ENCODE results near the gene ANKIB1. TPM values are rescaled to one million over a fixed set of nuclear protein-coding genes. Genes with fewer than 3 reads are reported as not detected.

Gene ANKIB1
- polyA plus RNA-seq, 2 of the 4 experiments (the other 2 are of a cell fraction): 20.7 to 59.5 TPM

- 0 out of 3 replicates have a peak, but pooled peaks cover 3% of the 10 kb centered on the region for H3K4me1 ChIP-seq
- H3K9me3 ChIP-seq: no peaks in the 10 kb centered on the region
- no peak overlapping the region for H3K27ac ChIP-seq
- no peak for FAIRE-seq
- CTCF ChIA-PET: interaction anchor here (1.4 kb wide), 1 partner anchor 12 kb away, joined by 3 read pairs; no protein-coding TSS in a partner anchor
- POLR2A ChIA-PET: no interaction called here
- TF ChIP-seq, protein P1, sequence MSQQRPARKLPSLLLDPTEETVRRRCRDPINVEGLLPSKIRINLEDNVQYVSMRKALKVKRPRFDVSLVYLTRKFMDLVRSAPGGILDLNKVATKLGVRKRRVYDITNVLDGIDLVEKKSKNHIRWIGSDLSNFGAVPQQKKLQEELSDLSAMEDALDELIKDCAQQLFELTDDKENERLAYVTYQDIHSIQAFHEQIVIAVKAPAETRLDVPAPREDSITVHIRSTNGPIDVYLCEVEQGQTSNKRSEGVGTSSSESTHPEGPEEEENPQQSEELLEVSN (IDR thresholded peaks at IDR 0.05; ENCODE audit: borderline replicate concordance, low read depth): no peak
- TF ChIP-seq ZSCAN20 (CRISPR knock-in tag; IDR thresholded peaks at IDR 0.05) (no peak), EP300 (IDR thresholded peaks at IDR 0.05) (no peak), SREBF2 (IDR thresholded peaks at IDR 0.05) (no peak), TFCP2L1 (CRISPR knock-in tag; IDR thresholded peaks at IDR 0.05) (no peak), CBX8 (IDR thresholded peaks at IDR 0.05) (no peak)
- TF ChIP-seq, protein P2, sequence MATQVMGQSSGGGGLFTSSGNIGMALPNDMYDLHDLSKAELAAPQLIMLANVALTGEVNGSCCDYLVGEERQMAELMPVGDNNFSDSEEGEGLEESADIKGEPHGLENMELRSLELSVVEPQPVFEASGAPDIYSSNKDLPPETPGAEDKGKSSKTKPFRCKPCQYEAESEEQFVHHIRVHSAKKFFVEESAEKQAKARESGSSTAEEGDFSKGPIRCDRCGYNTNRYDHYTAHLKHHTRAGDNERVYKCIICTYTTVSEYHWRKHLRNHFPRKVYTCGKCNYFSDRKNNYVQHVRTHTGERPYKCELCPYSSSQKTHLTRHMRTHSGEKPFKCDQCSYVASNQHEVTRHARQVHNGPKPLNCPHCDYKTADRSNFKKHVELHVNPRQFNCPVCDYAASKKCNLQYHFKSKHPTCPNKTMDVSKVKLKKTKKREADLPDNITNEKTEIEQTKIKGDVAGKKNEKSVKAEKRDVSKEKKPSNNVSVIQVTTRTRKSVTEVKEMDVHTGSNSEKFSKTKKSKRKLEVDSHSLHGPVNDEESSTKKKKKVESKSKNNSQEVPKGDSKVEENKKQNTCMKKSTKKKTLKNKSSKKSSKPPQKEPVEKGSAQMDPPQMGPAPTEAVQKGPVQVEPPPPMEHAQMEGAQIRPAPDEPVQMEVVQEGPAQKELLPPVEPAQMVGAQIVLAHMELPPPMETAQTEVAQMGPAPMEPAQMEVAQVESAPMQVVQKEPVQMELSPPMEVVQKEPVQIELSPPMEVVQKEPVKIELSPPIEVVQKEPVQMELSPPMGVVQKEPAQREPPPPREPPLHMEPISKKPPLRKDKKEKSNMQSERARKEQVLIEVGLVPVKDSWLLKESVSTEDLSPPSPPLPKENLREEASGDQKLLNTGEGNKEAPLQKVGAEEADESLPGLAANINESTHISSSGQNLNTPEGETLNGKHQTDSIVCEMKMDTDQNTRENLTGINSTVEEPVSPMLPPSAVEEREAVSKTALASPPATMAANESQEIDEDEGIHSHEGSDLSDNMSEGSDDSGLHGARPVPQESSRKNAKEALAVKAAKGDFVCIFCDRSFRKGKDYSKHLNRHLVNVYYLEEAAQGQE (IDR thresholded peaks at IDR 0.05): no peak
- no peak overlapping the region for H3K4me3 ChIP-seq
- ATAC-seq: no peak
- no peak for DNase-seq (ENCODE audit: low read depth in 1 of 2, low spot score in 1 of 2)
- H3K4me2 ChIP-seq: no peak overlapping the region
- 85% methylated on average over 1 of the region's 1 CpG for WGBS (ENCODE audit: missing lambda C conversion rate)
Observed at GRCh38 chr7:92295391-92295790, 49.6 kb downstream of the ANKIB1 start.

DNA sequence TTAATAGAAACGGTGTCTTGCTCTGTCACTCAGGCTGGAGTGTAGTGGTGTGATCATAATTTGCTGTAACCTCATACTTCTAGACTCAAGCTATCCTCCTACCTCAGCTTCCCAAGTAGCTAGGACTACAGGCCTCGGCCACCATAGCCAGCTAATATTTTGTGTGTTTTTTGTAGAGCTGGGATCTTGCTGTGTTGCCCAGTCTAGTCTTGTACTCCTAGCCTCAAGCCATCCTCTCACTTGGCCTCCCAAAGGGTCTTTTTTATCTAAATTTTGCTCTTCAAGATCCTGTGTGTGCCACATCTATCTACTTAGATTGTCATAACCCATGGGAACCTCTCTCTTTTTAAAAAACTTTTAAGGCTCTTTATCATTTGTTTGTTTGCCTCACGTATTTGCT lies 50.5 kb downstream of the ANKIB1 start:
- 96% methylated on average over 3 of the region's 3 CpGs for WGBS (ENCODE audit: missing lambda C conversion rate)
- TF ChIP-seq BCL3 (IDR thresholded peaks at IDR 0.05): no peak
- no peak for TF ChIP-seq CEBPB (IDR thresholded peaks at IDR 0.05)
- TF ChIP-seq PBX3 (IDR thresholded peaks at IDR 0.05): no peak
- TF ChIP-seq, protein P2 (IDR thresholded peaks at IDR 0.05): no peak
- TF ChIP-seq HEYL (CRISPR knock-in tag; IDR thresholded peaks at IDR 0.05): no peak
- no peak for TF ChIP-seq BHLHE40 (IDR thresholded peaks at IDR 0.05; ENCODE audit: low read depth, low read length)
- POLR2A ChIA-PET: interaction anchor here (0.7 kb wide), 1 partner anchor 17 kb away, joined by 3 read pairs; no protein-coding TSS in a partner anchor
- Histone ChIP-seq H3K27ac (no peak overlapping the region), H3K9me3 (no peaks in the 10 kb centered on the region), H3K4me1 (0 out of 3 replicates have a peak, but pooled peaks cover 3% of the 10 kb centered on the region), H3K4me2 (no peak overlapping the region), H3K4me3 (no peak overlapping the region)
- FAIRE-seq: no peak
- CTCF ChIA-PET: interaction anchor here (1.1 to 1.7 kb wide), 3 partner anchors 12 to 151 kb away, joined by 3 to 5 read pairs (median 3); partner anchors contain the start of gene GATAD1
- ATAC-seq: no peak
- no peak for DNase-seq (ENCODE audit: low read depth in 1 of 2, low spot score in 1 of 2)

Data from A549 (cell line).